KMS-11 (cell line): ENCODE measurements around the gene PTH1R.

Source experiments
- H2AFZ ChIP-seq: fragments of 200-600 bp; sonication (generic); 2 replicates; pipeline ENCODE4 v1.6.1; 2016; ENCODE audit warnings: antibody characterized with exemption, mixed run types, low read depth
- H3K27ac ChIP-seq: fragments of 200-600 bp; sonication (generic); 2 replicates; pipeline ENCODE4 v1.6.1; 2016; ENCODE audit warnings: mild to moderate bottlenecking, mixed run types
- H3K27me3 ChIP-seq: fragments of 200-600 bp; sonication (generic); 2 replicates; pipeline ENCODE4 v1.6.1; 2017; ENCODE audit warnings: mild to moderate bottlenecking, low read depth, mixed run types, moderate library complexity; ENCODE audit not compliant: insufficient read depth
- H3K36me3 ChIP-seq: fragments of 200-600 bp; sonication (generic); 2 replicates; pipeline ENCODE4 v1.6.1; 2017; ENCODE audit warnings: mild to moderate bottlenecking, mixed run types; ENCODE audit not compliant: insufficient read depth
- H3K4me1 ChIP-seq: fragments of 200-600 bp; sonication (generic); 2 replicates; pipeline ENCODE4 v1.6.1; 2016; ENCODE audit warnings: mild to moderate bottlenecking, low read depth, mixed run types; ENCODE audit not compliant: poor library complexity, severe bottlenecking
- H3K4me2 ChIP-seq: fragments of 200-600 bp; sonication (generic); 2 replicates; pipeline ENCODE4 v1.7.0; 2016; ENCODE audit warnings: mild to moderate bottlenecking, mixed run types
- H3K4me3 ChIP-seq: fragments of 200-600 bp; sonication (generic); IDR thresholded peaks from 2 replicates; pipeline ENCODE4 v1.6.1; 2017; ENCODE audit warnings: low read depth, low read length, mixed read lengths; ENCODE audit not compliant: insufficient read depth
- H3K79me2 ChIP-seq: fragments of 200-600 bp; sonication (generic); 2 replicates; pipeline ENCODE4 v1.6.1; 2016; ENCODE audit warnings: low read depth, mixed run types; ENCODE audit not compliant: insufficient read depth
- H3K9ac ChIP-seq: fragments of 200-600 bp; sonication (generic); 2 replicates; pipeline ENCODE4 v1.6.1; 2016; ENCODE audit warnings: mild to moderate bottlenecking, mixed run types
- H4K20me1 ChIP-seq: fragments of 200-600 bp; sonication (generic); 2 replicates; pipeline ENCODE4 v1.6.1; 2016; ENCODE audit warnings: mild to moderate bottlenecking, mixed run types; ENCODE audit not compliant: insufficient read depth
- CTCF ChIP-seq: fragments of 200-600 bp; sonication (generic); conservative IDR thresholded peaks from 2 replicates; pipeline ENCODE4 v1.6.1; 2017; ENCODE audit warnings: low read depth, mild to moderate bottlenecking, antibody characterized with exemption, low read length, moderate library complexity, mixed read lengths

The PTH1R gene

GRCh38 chr3:46904303-46905212 is 27.0 kb downstream of the PTH1R start:
- no peak overlapping the region for H3K27ac ChIP-seq
- no peak overlapping the region for H3K4me2 ChIP-seq
- no peaks in the 10 kb centered on the region for H3K4me1 ChIP-seq
- no peaks in the 10 kb centered on the region for H4K20me1 ChIP-seq
- no peaks in the 10 kb centered on the region for H3K36me3 ChIP-seq
- H3K27me3 ChIP-seq, result no peaks in the 10 kb centered on the region
- H2AFZ ChIP-seq, result no peak overlapping the region
- no peaks in the 10 kb centered on the region for H3K79me2 ChIP-seq
- TF ChIP-seq CTCF, result no peak
- no peak overlapping the region for H3K9ac ChIP-seq
- no peak overlapping the region for H3K4me3 ChIP-seq

- H2AFZ ChIP-seq, result no peak overlapping the region
- H3K79me2 ChIP-seq, result no peaks in the 10 kb centered on the region
- no peak for TF ChIP-seq CTCF
- no peaks in the 10 kb centered on the region for H3K27me3 ChIP-seq
- H3K4me2 ChIP-seq, result no peak overlapping the region
- no peak overlapping the region for H3K4me3 ChIP-seq
- no peak overlapping the region for H3K9ac ChIP-seq
- no peaks in the 10 kb centered on the region for H3K36me3 ChIP-seq
- no peaks in the 10 kb centered on the region for H3K4me1 ChIP-seq
- H3K27ac ChIP-seq, result no peak overlapping the region
- no peaks in the 10 kb centered on the region for H4K20me1 ChIP-seq
Measured at GRCh38 chr3:46905213-46905560, 27.7 kb downstream of the PTH1R start.

GRCh38 chr3:46905661-46906451 is 28.3 kb downstream of the PTH1R start:
- H4K20me1 ChIP-seq, result no peaks in the 10 kb centered on the region
- no peaks in the 10 kb centered on the region for H3K79me2 ChIP-seq
- H3K4me2 ChIP-seq, result no peak overlapping the region
- H3K27me3 ChIP-seq, result no peaks in the 10 kb centered on the region
- H2AFZ ChIP-seq, result no peak overlapping the region
- H3K9ac ChIP-seq, result no peak overlapping the region
- H3K4me1 ChIP-seq, result no peaks in the 10 kb centered on the region
- TF ChIP-seq CTCF, result no peak
- no peak overlapping the region for H3K4me3 ChIP-seq
- H3K36me3 ChIP-seq, result no peaks in the 10 kb centered on the region
- H3K27ac ChIP-seq, result no peak overlapping the region

- Histone ChIP-seq H2AFZ (no peak overlapping the region), H3K4me1 (no peaks in the 10 kb centered on the region), H3K4me2 (no peak overlapping the region), H3K27ac (no peak overlapping the region), H3K9ac (no peak overlapping the region), H3K27me3 (no peaks in the 10 kb centered on the region), H4K20me1 (no peaks in the 10 kb centered on the region), H3K4me3 (no peak overlapping the region), H3K36me3 (no peaks in the 10 kb centered on the region), H3K79me2 (no peaks in the 10 kb centered on the region)
- no peak for TF ChIP-seq CTCF
Measured at GRCh38 chr3:46906471-46907058, 29.0 kb downstream of the PTH1R start.
